Measurements from ENCODE around the gene NEURL4. TPM values are rescaled to one million over a fixed set of nuclear protein-coding genes. Genes with fewer than 3 reads are reported as not detected.
"Not testable (repeated sequence)": the region's sequence is repeated elsewhere in the genome, so short reads cannot be mapped to it uniquely, and the experiment has no call there.

NEURL4 gene
- total RNA-seq, 1 experiment from 2014 or later = 22.7 TPM

DNA sequence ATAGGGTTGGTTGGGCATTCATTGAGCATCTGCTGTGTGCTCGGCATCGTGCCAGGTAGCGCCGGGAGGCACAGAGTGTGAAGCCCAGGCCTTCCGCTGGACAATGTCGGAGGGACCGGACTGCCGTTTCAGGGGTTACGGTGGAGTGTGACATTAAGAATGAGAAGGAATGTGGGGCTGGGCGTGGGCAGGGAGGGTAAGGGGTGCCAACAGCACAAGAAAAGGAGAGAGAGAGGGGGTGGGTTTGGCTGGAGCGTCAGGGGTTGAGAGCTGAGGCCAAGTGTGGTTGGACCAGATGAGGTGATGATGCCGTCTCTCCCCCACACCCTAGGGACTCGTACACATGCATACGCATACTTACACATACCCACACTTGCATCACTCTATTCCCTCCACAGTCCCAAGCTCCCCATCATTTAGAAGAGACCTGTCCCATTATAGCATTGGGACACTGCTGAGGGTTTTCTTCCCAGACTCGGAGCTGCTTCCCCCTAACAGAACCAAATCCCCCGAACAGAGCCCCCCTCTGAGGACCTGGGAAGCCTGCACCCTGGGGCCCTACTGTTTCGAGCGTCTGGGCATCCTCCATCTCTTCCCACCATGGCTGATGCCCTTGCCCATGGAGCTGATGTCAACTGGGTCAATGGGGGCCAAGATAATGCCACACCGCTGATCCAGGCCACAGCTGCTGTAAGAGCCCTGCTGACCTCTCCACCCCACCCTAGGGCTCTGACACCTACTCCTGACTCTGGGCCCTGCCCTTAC, 19.5 kb upstream of the NEURL4 start:
- DNase-seq (ENCODE audit: extremely low read depth, low read depth) = no peak

DNA sequence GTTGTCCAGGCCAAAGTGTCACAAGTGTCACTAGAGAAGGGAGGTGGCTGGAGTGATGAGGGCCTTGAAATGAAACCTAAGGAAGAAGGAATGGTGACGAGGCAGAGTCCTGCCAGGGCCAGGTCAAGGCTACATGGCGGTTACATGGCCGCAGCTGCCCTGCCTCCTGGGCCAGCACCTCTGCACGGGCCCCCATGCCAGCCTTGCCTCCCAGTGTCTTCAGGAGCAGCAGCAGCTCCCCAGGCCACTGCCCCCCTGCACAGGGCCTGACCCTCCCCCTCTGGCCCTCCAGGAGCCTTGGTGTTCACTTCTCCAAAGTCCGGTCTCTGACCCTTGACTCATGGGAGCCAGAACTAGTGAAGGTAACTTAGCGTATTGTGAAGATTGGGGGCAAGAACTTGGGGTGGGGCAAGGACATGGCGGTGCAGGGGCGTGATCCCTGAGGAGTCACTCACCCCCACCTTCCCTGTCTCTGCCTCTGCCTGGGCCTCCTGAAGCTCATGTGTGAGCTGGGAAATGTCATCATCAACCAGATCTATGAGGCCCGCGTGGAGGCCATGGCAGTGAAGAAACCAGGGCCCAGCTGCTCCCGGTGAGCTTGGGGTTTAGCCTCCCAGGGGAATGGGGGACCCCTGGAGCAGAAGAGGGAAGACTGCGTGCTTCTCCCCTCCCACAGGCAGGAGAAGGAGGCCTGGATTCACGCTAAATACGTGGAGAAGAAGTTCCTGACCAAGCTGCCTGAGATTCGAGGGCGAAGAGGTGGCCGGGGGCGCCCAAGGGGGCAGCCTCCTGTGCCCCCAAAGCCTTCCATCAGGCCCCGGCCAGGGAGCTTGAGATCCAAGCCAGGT, 18.7 kb upstream of the NEURL4 start:
- DNase-seq (ENCODE audit: extremely low read depth, low read depth) = no peak

DNA sequence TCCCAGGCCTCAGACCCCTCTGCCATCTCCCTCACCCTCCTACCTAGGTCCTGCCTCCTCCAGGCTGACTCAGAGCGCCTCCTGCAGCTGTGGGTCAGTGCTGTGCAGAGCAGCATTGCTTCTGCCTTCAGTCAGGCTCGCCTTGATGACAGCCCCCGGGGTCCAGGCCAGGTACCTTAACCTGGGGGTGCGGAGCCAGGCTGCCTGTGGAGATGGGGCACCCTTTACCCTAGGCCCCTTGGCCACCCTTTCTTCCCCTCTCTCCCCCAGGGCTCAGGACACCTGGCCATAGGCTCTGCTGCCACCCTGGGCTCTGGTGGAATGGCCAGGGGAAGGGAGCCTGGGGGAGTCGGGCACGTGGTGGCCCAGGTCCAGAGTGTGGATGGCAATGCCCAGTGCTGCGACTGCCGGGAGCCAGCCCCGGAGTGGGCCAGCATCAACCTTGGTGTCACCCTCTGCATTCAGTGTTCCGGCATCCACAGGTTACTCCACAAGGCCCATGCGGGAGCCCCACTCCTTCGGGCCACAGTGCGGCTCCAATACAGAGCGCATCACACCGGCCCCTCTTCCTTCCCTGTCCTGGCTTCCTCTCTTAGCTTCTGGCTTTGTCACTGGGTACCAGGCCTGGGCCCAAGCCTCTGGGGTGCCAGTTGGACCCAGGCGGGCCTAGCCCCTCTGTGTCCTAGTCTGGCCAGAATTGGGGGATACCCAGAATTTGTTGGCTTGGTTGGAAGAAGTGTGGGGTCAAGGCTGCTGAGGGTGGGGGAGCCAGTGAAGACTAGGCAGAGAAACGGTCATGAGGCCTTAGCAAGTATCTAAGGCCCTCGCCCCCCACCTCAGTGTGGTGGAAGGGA, 17.9 kb upstream of the NEURL4 start:
- DNase-seq (ENCODE audit: extremely low read depth, low read depth) = no peak

DNA sequence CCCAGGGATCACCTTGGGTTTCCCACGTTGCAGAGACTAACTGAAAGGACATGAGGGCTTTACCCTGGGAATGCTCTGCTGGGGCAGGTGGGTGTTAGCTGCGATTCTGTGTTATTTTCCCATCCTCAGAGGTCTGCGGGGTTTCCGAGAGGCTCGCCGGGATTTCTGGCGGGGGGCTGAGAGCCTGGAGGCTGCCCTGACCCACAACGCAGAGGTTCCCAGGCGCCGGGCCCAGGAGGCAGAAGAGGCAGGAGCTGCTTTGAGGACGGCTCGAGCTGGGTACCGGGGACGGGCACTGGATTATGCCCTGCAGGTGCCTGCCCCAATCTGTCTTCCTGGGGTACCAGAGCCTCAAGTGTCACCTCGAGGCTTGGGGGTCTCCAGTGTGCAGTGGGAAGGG, 14.1 kb upstream of the NEURL4 start:
- no peak for DNase-seq (ENCODE audit: extremely low read depth, low read depth)

DNA sequence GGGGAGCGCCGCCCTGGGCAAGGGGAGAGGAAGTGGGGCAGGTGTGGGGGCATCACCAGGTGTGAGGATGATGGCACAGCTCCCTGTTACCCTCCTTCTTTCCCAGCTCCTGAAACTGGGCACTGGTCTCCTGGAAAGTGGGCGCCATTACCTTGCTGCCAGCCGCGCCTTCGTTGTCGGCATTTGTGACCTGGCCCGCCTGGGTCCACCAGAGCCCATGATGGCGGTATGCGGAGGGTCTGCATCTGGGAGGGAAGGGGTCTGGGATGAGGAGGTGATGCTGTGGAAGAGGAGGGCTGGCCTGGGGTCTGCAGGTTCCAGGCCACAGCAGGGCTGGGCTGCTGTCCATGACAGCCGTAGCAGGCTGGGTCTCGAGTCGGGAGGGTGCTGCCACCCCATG, 12.7 kb upstream of the NEURL4 start:
- no peak for DNase-seq (ENCODE audit: extremely low read depth, low read depth)

DNA sequence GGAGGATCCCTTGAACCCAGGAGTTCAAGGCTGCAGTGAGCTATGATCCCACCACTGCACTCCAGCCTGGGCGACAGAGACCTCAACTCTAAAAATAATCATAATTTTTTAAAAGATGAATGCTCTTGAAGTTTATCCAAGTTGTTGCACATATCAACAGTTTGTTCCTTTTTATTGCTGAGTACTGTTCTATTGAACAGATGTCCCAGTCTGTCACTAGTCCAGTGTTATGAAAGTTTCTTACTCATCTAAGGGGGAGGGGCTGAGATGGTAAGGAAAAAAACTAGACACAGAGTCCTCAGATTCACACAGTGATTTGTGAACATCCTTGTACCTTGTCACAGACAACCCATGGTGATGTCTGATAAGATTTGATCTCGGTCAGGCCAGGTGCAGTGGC, 11.0 kb upstream of the NEURL4 start:
- DNase-seq (ENCODE audit: extremely low read depth, low read depth) = no peak

DNA sequence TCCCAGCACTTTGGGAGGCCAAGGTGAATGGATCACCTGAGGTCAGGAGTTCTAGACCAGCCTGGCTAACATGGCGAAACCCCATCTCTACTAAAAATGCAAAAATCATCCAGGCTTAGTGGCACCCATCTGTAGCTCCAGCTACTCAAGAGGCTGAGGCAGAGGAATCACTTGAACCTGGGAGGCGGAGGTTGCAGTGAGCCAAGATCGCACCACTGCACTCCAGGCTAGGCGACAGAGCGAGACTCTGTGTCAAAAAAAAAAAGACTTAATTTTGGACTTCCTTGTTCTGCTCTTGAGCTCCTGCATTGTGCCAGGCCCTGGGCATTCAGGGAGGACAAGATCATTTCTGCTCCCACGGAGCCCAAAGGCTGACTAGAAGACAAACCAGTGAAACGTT, 8.5 kb upstream of the NEURL4 start:
- not testable (repeated sequence) for DNase-seq (ENCODE audit: extremely low read depth, low read depth)

DNA sequence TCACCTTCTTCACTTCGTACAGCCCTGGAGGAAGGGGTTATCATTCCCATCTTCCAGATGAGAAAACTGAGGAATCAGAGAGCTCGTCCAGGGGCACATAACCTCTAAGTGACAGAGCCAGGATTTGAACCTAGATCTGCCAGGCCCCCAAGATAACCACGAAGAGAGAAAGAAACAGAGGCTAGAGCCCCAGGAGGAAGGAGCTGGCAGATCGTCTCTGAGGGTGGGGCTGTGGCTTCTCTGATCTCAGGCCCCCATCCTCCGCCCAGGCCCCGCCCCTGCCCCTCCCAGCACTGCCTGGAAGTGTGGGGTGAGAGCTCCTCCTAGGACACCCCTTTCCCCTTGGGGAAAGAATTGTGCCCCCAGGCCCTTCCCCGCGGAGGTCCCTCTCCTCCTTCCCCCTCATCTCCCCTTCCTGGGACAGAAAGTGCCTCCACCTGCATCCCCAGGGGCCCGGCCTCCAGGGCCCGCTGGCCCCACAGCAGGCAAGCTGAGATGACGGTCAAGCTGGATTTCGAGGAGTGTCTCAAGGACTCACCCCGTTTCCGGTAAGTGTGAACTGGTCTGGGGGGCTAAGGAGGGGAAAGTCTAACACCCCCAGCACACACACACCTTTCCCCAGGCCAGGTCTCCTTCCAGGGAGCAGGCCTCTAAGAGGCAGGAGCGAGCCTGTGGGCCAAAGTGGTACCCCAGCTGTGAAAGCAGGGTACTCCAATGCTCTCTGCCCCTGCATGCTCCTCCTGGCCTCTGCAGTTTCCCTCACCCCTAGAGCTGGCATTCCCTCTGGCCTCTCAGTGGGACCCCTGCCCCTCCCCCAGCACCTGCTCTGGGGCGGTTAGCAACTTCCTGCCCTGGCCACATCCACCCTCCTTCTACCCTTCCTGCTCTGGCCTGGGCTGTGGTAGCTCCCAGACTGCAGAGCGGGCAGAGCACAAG, 7.4 kb upstream of the NEURL4 start, which contains the start of gene ACAP1:
Gene ACAP1 (plus strand): TSS at position 290 of the 936 bp plus-strand sequence. CDS start 206 bp downstream, at position 496.
- DNase-seq (ENCODE audit: extremely low read depth, low read depth) = no peak

DNA sequence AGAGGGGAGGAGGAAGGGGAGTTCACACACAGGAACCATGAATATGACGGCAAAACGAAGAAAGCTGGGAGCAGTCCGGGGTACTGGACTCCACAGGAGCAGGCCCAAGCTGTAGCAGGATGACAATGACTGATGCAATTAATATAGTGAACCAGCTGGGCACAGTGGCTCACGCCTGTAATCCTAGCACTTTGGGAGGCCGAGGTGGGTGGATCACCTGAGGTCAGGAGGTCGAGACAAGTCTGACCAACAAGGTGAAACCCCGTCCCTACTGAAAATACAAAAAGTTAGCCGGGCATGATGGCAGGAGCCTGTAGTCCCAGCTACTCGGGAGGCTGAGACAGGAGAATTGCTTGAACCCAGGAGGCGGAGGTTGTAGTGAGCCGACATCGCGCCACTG, 6.6 kb upstream of the NEURL4 start:
- not testable (repeated sequence) for DNase-seq (ENCODE audit: extremely low read depth, low read depth)

DNA sequence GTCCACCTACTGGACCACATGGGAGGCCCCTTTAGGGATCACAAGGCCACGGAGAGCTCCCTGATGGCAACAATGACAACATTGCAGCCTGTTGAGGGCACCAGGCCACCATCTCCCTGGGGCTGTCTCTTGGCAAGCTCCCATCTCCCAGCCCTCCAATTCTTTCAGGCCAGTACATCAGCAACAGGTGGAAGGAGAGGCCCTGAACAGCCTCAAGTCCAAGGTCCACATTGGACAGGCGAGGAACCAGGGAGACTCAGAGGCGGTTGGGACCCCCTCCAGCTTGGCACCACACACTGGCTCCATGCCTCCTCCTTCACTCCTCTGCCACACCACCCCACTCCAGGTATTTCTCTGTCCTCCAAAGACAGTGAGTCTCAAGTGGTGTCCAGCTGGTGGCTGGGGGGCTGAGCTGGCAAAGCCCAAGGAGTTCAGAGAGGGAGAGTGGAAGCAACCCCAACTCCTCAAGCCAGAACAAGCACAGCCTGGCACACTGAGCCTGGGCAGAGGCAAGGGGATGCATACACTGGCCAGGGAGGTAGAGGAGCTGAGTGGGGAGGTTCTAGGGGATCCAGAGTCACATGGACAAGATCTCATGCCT, 5.9 kb upstream of the NEURL4 start:
- no peak for DNase-seq (ENCODE audit: extremely low read depth, low read depth)

DNA sequence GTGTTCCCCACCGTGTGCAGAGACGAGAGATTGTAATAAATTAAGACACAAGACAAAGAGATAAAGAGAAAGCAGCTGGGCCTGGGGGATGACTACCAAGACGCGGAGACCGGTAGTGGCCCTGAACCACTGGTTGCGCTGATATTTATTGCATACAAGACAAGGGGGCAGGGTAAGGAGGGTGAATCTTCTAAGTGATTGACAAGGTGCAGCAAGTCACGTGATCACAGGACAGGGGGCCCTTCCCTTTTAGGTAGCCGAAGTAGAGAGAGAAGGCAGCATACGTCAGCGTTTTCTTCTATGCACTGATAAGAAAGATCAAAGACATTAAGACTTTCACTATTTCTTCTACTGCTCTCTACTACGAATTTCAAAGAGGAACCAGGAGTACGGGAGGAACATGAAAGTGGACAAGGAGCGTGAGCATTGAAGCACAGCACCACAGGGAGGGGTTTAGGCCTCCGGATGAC, 3.5 kb upstream of the NEURL4 start:
- DNase-seq (ENCODE audit: extremely low read depth, low read depth) = not testable (repeated sequence)

DNA sequence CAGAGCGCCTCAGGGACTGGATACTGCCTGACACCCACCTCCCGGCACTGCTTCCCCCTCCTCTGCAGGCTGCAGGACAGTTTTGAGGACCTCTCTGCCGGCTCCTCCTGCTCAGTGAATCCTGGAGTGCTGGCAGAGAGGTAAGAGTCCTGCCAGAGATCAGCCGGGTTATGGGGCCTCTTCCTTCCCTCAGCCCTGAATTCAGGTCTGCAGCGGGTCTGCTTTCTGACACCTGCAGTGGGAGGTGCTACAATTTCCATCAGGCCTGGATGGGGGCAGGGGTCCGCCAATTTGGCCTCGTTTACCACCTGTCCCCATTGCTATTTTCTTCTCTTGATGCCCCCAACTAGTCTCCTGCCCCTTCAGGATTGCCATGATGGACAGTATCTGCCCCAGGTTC, 3.0 kb upstream of the NEURL4 start:
- DNase-seq (ENCODE audit: extremely low read depth, low read depth) = no peak

DNA sequence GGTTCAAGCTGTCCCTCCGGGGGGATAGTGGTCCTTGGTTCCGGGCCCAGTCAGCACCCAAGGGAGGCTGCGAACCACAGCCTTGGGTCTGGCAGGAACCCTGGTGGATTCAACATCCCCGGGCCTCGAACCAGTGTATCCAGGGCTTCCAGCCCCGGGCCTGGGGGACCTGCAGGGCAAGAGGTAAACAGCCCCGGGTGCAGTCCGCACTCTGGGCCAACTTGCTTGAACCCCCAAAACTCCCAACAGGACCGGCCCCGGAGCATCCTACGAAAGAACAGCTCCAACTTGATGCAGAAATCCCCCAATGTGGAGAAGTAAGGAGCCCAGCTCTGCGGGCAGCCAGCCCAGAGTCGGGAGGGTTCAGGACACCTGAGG, 1.5 kb upstream of the NEURL4 start:
- DNase-seq (ENCODE audit: extremely low read depth, low read depth) = no peak

DNA sequence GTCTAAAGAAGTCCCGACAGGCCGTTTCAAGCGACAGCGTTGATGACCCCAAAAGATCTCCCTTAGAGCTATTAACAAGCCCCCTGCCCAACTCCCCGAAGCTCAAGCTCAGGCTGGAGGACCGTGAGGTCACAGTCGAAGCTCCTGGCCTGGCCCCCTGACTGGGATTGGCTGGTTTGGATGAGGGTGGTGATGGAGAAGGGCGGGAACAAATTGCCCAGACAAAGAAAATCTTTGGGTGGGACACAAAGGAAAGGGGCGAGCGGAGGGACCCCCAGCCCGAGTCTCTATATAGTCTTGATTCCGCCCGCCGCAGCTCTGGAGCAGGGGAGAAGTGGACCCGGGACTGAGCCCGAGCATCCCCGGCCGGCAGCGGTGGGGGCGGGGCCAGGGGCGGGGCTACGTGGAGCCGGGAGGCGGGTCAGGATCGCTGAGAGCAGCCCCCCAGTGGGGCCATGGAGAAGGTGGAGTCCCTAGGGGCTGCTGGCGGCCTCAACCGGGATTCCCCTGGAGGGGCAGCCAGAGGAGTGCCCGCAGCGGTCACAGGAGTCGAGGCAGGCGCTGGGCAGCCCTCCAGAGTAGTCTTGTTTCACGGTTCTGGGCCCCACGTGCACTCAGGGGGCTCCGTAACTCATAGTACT, 982 bp upstream of the NEURL4 start:
- DNase-seq (ENCODE audit: extremely low read depth, low read depth) = peak; percentile 82

DNA sequence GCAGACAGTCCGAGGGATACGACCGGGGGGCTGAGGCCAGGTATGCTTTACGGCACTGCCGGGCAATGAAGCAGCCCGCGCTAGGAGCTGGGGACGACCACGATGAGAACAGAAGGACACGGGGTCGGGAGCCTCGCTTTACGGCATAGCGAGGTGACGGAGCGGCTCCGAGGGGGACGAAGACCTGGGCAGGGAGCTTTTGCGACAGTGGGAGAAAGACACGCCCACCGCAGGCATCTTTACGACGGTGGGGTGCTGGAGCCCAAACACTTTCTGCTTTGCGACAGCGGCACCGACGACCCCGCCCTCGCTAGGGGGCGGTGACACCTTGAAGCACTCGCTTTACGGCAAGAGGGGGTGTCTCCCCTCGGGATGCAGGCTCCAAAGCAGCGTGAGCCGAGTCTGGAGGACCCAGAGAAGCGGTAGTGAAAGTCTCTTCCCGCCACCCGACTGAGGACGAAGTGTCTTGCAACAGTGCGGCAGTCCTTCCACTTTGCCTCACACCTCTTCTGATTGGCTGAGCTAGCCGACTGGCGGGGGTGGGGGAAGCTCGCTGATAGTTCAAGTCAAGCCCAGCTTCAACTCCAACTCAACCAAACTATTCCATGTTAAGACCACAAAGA, 350 bp upstream of the NEURL4 start:
- peak; percentile 97 for DNase-seq (ENCODE audit: extremely low read depth, low read depth)

DNA sequence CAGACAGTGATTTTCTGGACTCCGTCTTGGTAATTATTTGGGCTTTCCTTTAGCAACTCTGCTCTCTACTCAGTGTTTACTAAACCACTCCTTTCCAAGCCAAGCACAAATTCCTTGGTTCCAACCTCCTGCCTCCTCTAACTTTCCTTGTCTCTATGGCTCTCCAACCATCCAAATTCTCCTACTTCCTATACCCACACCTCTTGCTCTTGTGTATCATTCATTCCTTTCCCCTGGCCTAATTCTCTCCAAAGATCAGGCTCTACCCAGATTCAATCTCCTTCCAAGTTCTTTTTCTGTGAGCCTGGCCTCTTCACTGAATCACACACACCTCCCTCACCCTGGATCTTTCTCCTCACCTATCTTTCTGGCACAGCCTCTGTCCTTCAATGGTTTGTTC, 1.1 kb downstream of the NEURL4 start:
- DNase-seq (ENCODE audit: extremely low read depth, low read depth) = no peak

DNA sequence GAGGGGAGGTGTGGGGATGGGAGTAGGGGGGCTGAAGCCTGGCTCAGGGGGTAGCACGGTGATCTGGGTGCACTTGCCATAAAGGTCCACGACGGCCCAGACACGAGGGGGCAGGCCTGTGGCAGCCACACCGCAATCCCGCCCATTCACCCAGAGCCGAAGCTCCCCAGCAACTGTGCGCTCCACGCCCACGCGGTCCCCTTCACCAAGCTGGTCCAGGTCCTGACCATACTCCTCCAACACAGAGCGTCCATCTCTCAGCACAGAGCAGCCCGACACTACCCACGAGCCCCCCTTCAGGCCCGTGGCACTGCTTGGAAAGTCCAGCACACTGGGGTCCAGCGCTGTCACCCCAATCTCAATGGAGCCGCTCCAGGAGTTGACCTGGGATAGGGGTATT, 1.6 kb downstream of the NEURL4 start:
- no peak for DNase-seq (ENCODE audit: extremely low read depth, low read depth)

DNA sequence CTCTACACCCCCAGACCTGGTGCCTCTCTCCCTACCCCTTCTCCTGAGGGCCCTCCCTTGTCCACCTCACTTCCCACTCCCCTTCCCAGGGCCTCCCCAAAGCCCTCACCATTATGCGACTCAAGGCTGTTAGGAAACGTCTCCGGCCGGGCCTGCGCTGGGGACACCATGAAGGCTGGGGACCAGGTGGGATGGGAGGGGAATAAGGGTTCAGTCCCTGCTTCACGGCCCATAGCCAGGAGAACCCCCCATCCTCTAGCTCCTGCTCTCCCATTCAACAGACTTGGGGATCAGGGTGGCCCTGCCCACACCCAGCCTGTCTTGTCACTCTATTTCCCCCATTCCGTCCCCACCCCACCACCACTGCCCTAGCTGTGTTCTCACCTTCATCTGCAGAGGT, 2.1 kb downstream of the NEURL4 start:
- DNase-seq (ENCODE audit: extremely low read depth, low read depth) = no peak
